ENCODE data around the gene POLDIP2. TPM values are rescaled to one million over a fixed set of nuclear protein-coding genes. Genes with fewer than 3 reads are reported as not detected.

The POLDIP2 gene
- total and polyA plus RNA-seq, 2 of the 13 experiments (the other 11 are each of a cell fraction or from before 2014, with no cell fraction given) = 85.9 to 114 TPM

GRCh38 chr17:28370035-28370743, 12.9 kb upstream of the POLDIP2 start, which contains the start of gene VTN (continued):
- no peak for TF ChIP-seq ZNF552 (CRISPR knock-in tag; IDR thresholded peaks at IDR 0.05; ENCODE audit: borderline replicate concordance)
- peak; percentile 86 for TF ChIP-seq TARDBP (CRISPR knock-in tag; IDR thresholded peaks at IDR 0.05)
- TF ChIP-seq ZNF180 (CRISPR knock-in tag; IDR thresholded peaks at IDR 0.05; ENCODE audit: borderline replicate concordance, low read depth) = no peak
- no peak for TF ChIP-seq RNF219 (CRISPR knock-in tag; IDR thresholded peaks at IDR 0.05)
- TF ChIP-seq ZNF768 (CRISPR knock-in tag; IDR thresholded peaks at IDR 0.05) = peak; percentile 27; the same call in 1 of the 2 replicates
- no peak for TF ChIP-seq FIP1L1 (IDR thresholded peaks at IDR 0.05; ENCODE audit: borderline replicate concordance, insufficient read depth, low read depth, low read length)
- 0 out of 2 replicates have a peak, but pooled peaks have one; percentile 21 for TF ChIP-seq ZNF891 (CRISPR knock-in tag; IDR thresholded peaks at IDR 0.05)
- TF ChIP-seq ZBTB20 (CRISPR knock-in tag; IDR thresholded peaks at IDR 0.05; ENCODE audit: borderline replicate concordance, low read depth) = peak; percentile 82
- peak; percentile 49; the same call in 1 of the 2 replicates for TF ChIP-seq ZNF124 (CRISPR knock-in tag; IDR thresholded peaks at IDR 0.05)
- peak; percentile 65; the same call in 1 of the 2 replicates for TF ChIP-seq ZBTB21 (CRISPR knock-in tag; IDR thresholded peaks at IDR 0.05)
- peak; percentile 96 for TF ChIP-seq SKIL (CRISPR knock-in tag; IDR thresholded peaks at IDR 0.05; ENCODE audit: borderline replicate concordance)
- TF ChIP-seq HNF4A (CRISPR knock-in tag; IDR thresholded peaks at IDR 0.05) = peak; percentile 97
- peak; percentile 76; the same call in 1 of the 2 replicates for TF ChIP-seq HIVEP1 (CRISPR knock-in tag; IDR thresholded peaks at IDR 0.05)
- no peak for TF ChIP-seq CREB1 (IDR thresholded peaks at IDR 0.05)
- peak; percentile 76 for TF ChIP-seq CREB1 (CRISPR knock-in tag; IDR thresholded peaks at IDR 0.05)
- TF ChIP-seq PTBP1 (IDR thresholded peaks at IDR 0.05; ENCODE audit: low read depth, low read length, poor library complexity, severe bottlenecking) = no peak
- peak; percentile 87 for TF ChIP-seq ZBTB25 (CRISPR knock-in tag; IDR thresholded peaks at IDR 0.05)
- peak; percentile 92 for TF ChIP-seq BCL6 (CRISPR knock-in tag; IDR thresholded peaks at IDR 0.05)
- no peak; the same call in 1 of the 2 replicates for TF ChIP-seq JUNB (CRISPR knock-in tag; IDR thresholded peaks at IDR 0.05; ENCODE audit: borderline replicate concordance)
- TF ChIP-seq ZFP36L1 (CRISPR knock-in tag; IDR thresholded peaks at IDR 0.05) = peak; percentile 76; the same call in 1 of the 2 replicates
- no peak for TF ChIP-seq MED8 (CRISPR knock-in tag; IDR thresholded peaks at IDR 0.05; ENCODE audit: insufficient replicate concordance)
- TF ChIP-seq SIX4 (CRISPR knock-in tag; IDR thresholded peaks at IDR 0.05) = peak; percentile 68
- peak; percentile 83; the same call in 1 of the 2 replicates for TF ChIP-seq SIN3A (IDR thresholded peaks at IDR 0.05; ENCODE audit: borderline replicate concordance, low read depth, low read length)
- no peak for TF ChIP-seq ZNF282 (IDR thresholded peaks at IDR 0.05; ENCODE audit: partially characterized antibody)
